Stimulated activated naive B cell treated with anti-CD40 and anti-IgM and Interleukin-4, amounts not matched to agents 10 μg/mL and 1 μg/mL and 100 μg/mL, for 72 hours (primary cell): ENCODE measurements around the gene CCDC33.

Source experiments
- ATAC-seq, 2 donors: fragments of 150-1000 bp; cut with Tn5 transposase; replicated peaks; 2 replicates each; pipeline ENCODE4 v1.10.0; 2021; ENCODE audit warnings: moderate library complexity in 1 of 2
- DNase-seq: peaks from one replicate; pipeline ENCODE4 v3.0.0; 2021
- H3K27ac Mint-ChIP-seq: one replicate; pipeline ENCODE4 v1.8.0; 2022; ENCODE audit warnings: mild to moderate bottlenecking, mixed read lengths
- H3K27me3 Mint-ChIP-seq, 2 donors: one replicate each; pipeline ENCODE4 v1.8.0; 2022; ENCODE audit warnings: mixed read lengths in 2 of 2
- H3K36me3 Mint-ChIP-seq, 2 donors: one replicate each; pipeline ENCODE4 v1.8.0; 2022; ENCODE audit warnings: mixed read lengths in 2 of 2, mild to moderate bottlenecking in 1 of 2
- H3K4me1 Mint-ChIP-seq, 2 donors: one replicate each; pipeline ENCODE4 v1.8.0; 2022; ENCODE audit warnings: mixed read lengths in 2 of 2, mild to moderate bottlenecking in 1 of 2
- H3K4me3 Mint-ChIP-seq, 2 donors: one replicate each; pipeline ENCODE4 v1.8.0; 2022; ENCODE audit warnings: mild to moderate bottlenecking in 2 of 2, mixed read lengths in 2 of 2, moderate library complexity in 1 of 2
- H3K9me3 Mint-ChIP-seq, 2 donors: one replicate each; pipeline ENCODE4 v1.8.0; 2022; ENCODE audit warnings: mixed read lengths in 2 of 2, mild to moderate bottlenecking in 1 of 2

The CCDC33 gene

GRCh38 chr15:74231475-74231874 lies 4.7 kb upstream of the CCDC33 start:
- H3K4me3 Mint-ChIP-seq, result no peak overlapping the region
- DNase-seq (no peak), ATAC-seq (no peak)
- H3K9me3 Mint-ChIP-seq, result no peaks in the 10 kb centered on the region
- peak overlapping the region; percentile 17 for H3K27ac Mint-ChIP-seq
- H3K36me3 Mint-ChIP-seq, result no peaks in the 10 kb centered on the region
- peaks cover 14 to 32% of the 10 kb centered on the region in 2 donors for H3K27me3 Mint-ChIP-seq
- peaks cover 4 to 5% of the 10 kb centered on the region in 2 donors for H3K4me1 Mint-ChIP-seq

- Mint-ChIP-seq H3K9me3 (no peaks in the 10 kb centered on the region), H3K27me3 (peaks cover 8 to 20% of the 10 kb centered on the region in 2 donors), H3K4me3 (no peak overlapping the region), H3K36me3 (no peaks in the 10 kb centered on the region), H3K4me1 (peaks cover 5% of the 10 kb centered on the region in 2 donors), H3K27ac (no peak overlapping the region)
- ATAC-seq, result no peak
- no peak for DNase-seq
These were observed 2.8 kb upstream of the CCDC33 start for GRCh38 chr15:74233373-74233772.

- DNase-seq (no peak), ATAC-seq (no peak)
- Mint-ChIP-seq H3K27ac (no peak overlapping the region), H3K27me3 (peaks cover 8 to 19% of the 10 kb centered on the region in 2 donors), H3K9me3 (no peaks in the 10 kb centered on the region), H3K4me3 (no peak overlapping the region), H3K4me1 (peaks cover 5% of the 10 kb centered on the region in 2 donors), H3K36me3 (no peaks in the 10 kb centered on the region)
These were observed 2.1 kb upstream of the CCDC33 start for GRCh38 chr15:74233851-74234597.

- Mint-ChIP-seq H3K4me1 (peaks cover 5% of the 10 kb centered on the region in 2 donors), H3K9me3 (no peaks in the 10 kb centered on the region), H3K27ac (no peak overlapping the region), H3K36me3 (no peaks in the 10 kb centered on the region), H3K27me3 (peaks cover 7 to 17% of the 10 kb centered on the region in 2 donors), H3K4me3 (no peak overlapping the region)
- no peak for ATAC-seq
- no peak for DNase-seq
These were observed 1.6 kb upstream of the CCDC33 start for GRCh38 chr15:74234598-74234875.

- H3K36me3 Mint-ChIP-seq, result no peaks in the 10 kb centered on the region
- no peak overlapping the region for H3K27ac Mint-ChIP-seq
- no peak overlapping the region for H3K4me3 Mint-ChIP-seq
- H3K9me3 Mint-ChIP-seq, result no peaks in the 10 kb centered on the region
- H3K4me1 Mint-ChIP-seq, result peaks cover 5% of the 10 kb centered on the region in 2 donors
- ATAC-seq, result no peak
- H3K27me3 Mint-ChIP-seq, result peaks cover 25 to 34% of the 10 kb centered on the region in 2 donors
- DNase-seq, result no peak
These were observed 3.1 kb downstream of the CCDC33 start for GRCh38 chr15:74239051-74239705.

- no peak overlapping the region for H3K27ac Mint-ChIP-seq
- no peak for ATAC-seq
- peaks cover 34 to 43% of the 10 kb centered on the region in 2 donors for H3K27me3 Mint-ChIP-seq
- no peak overlapping the region for H3K4me3 Mint-ChIP-seq
- DNase-seq, result no peak
- no peaks in the 10 kb centered on the region for H3K36me3 Mint-ChIP-seq
- H3K9me3 Mint-ChIP-seq, result no peaks in the 10 kb centered on the region
- H3K4me1 Mint-ChIP-seq, result peaks cover 5 to 9% of the 10 kb centered on the region in 2 donors
These were observed 4.0 kb downstream of the CCDC33 start for GRCh38 chr15:74240002-74240568.

GRCh38 chr15:74240897-74241614 lies 4.9 kb downstream of the CCDC33 start:
- no peaks in the 10 kb centered on the region for H3K36me3 Mint-ChIP-seq
- DNase-seq (no peak), ATAC-seq (no peak)
- peaks cover 3 to 7% of the 10 kb centered on the region in 2 donors for H3K4me1 Mint-ChIP-seq
- no peak overlapping the region for H3K4me3 Mint-ChIP-seq
- H3K27ac Mint-ChIP-seq, result no peak overlapping the region
- no peaks in the 10 kb centered on the region for H3K9me3 Mint-ChIP-seq
- H3K27me3 Mint-ChIP-seq, result peaks cover 36 to 53% of the 10 kb centered on the region in 2 donors

GRCh38 chr15:74242441-74243185 lies 6.5 kb downstream of the CCDC33 start:
- Mint-ChIP-seq H3K27me3 (peaks cover 36 to 58% of the 10 kb centered on the region in 2 donors), H3K4me3 (no peak overlapping the region), H3K36me3 (no peaks in the 10 kb centered on the region), H3K9me3 (no peaks in the 10 kb centered on the region), H3K4me1 (peaks cover 0 to 5% of the 10 kb centered on the region in 2 donors), H3K27ac (no peak overlapping the region)
- DNase-seq, result no peak
- no peak for ATAC-seq

- no peaks in the 10 kb centered on the region for H3K9me3 Mint-ChIP-seq
- H3K4me1 Mint-ChIP-seq, result peaks cover 0 to 5% of the 10 kb centered on the region in 2 donors
- ATAC-seq (no peak), DNase-seq (no peak)
- no peak overlapping the region for H3K27ac Mint-ChIP-seq
- H3K4me3 Mint-ChIP-seq, result no peak overlapping the region
- peaks cover 36 to 58% of the 10 kb centered on the region in 2 donors for H3K27me3 Mint-ChIP-seq
- no peaks in the 10 kb centered on the region for H3K36me3 Mint-ChIP-seq
These were observed 7.3 kb downstream of the CCDC33 start for GRCh38 chr15:74243431-74243830.

- H3K4me1 Mint-ChIP-seq, result peaks cover 0 to 5% of the 10 kb centered on the region in 2 donors
- no peaks in the 10 kb centered on the region for H3K9me3 Mint-ChIP-seq
- peaks cover 39 to 54% of the 10 kb centered on the region in 2 donors for H3K27me3 Mint-ChIP-seq
- no peak overlapping the region for H3K27ac Mint-ChIP-seq
- H3K36me3 Mint-ChIP-seq, result no peaks in the 10 kb centered on the region
- DNase-seq (no peak), ATAC-seq (no peak)
- no peak overlapping the region for H3K4me3 Mint-ChIP-seq
These were observed 8.8 kb downstream of the CCDC33 start for GRCh38 chr15:74244822-74245341.

GRCh38 chr15:74245342-74245931 lies 9.3 kb downstream of the CCDC33 start:
- H3K27ac Mint-ChIP-seq, result no peak overlapping the region
- no peak for ATAC-seq
- H3K4me1 Mint-ChIP-seq, result peaks cover 0 to 5% of the 10 kb centered on the region in 2 donors
- no peaks in the 10 kb centered on the region for H3K36me3 Mint-ChIP-seq
- H3K4me3 Mint-ChIP-seq, result no peak overlapping the region
- peaks cover 45 to 57% of the 10 kb centered on the region in 2 donors for H3K27me3 Mint-ChIP-seq
- H3K9me3 Mint-ChIP-seq, result no peaks in the 10 kb centered on the region
- no peak for DNase-seq

GRCh38 chr15:74250266-74250665 lies 14.1 kb downstream of the CCDC33 start:
- no peak overlapping the region for H3K4me3 Mint-ChIP-seq
- H3K27me3 Mint-ChIP-seq, result peaks cover 15 to 35% of the 10 kb centered on the region in 2 donors
- H3K27ac Mint-ChIP-seq, result no peak overlapping the region
- ATAC-seq (no peak), DNase-seq (no peak)
- H3K4me1 Mint-ChIP-seq, result no peaks in the 10 kb centered on the region
- H3K9me3 Mint-ChIP-seq, result no peaks in the 10 kb centered on the region
- H3K36me3 Mint-ChIP-seq, result no peaks in the 10 kb centered on the region

- H3K27me3 Mint-ChIP-seq, result peaks cover 15 to 30% of the 10 kb centered on the region in 2 donors
- H3K4me1 Mint-ChIP-seq, result no peaks in the 10 kb centered on the region
- H3K4me3 Mint-ChIP-seq, result no peak overlapping the region
- no peak for ATAC-seq
- H3K27ac Mint-ChIP-seq, result no peak overlapping the region
- H3K9me3 Mint-ChIP-seq, result no peaks in the 10 kb centered on the region
- no peak for DNase-seq
- H3K36me3 Mint-ChIP-seq, result no peaks in the 10 kb centered on the region
These were observed 15.1 kb downstream of the CCDC33 start for GRCh38 chr15:74251131-74251811.
